Calu3 (cell line): ENCODE results near the gene CRISP1. TPM values are rescaled to one million over a fixed set of nuclear protein-coding genes. Genes with fewer than 3 reads are reported as not detected.

Experiments
- BruUV-seq: library from RNA; stranded (reverse); fragments of 400-500 nt; replicated peaks from 2 replicates; lab custom pipeline; 2021; lab: Mats Ljungman, UMichigan
- CTCF ChIA-PET: fragments of 300-600 bp; sonication (Branson Sonifier 250); formaldehyde crosslinking; loops from one replicate; lab custom pipeline; 2022; ENCODE audit warnings: antibody characterized with exemption; lab: Charles Lee
- DNase-seq: peaks from one replicate; pipeline ENCODE4 v3.0.0; 2022
- H3K27ac Mint-ChIP-seq: one replicate; pipeline ENCODE4 v1.8.0; 2022; ENCODE audit warnings: mixed read lengths; ENCODE audit not compliant: unreplicated experiment
- H3K27me3 Mint-ChIP-seq: one replicate; pipeline ENCODE4 v1.8.0; 2022; ENCODE audit warnings: mixed read lengths; ENCODE audit not compliant: unreplicated experiment
- H3K36me3 Mint-ChIP-seq: one replicate; pipeline ENCODE4 v1.8.0; 2022; ENCODE audit warnings: mild to moderate bottlenecking, moderate library complexity, mixed read lengths; ENCODE audit not compliant: insufficient read depth, unreplicated experiment
- H3K4me1 Mint-ChIP-seq: one replicate; pipeline ENCODE4 v1.8.0; 2022; ENCODE audit warnings: mild to moderate bottlenecking, low read depth, mixed read lengths; ENCODE audit not compliant: unreplicated experiment
- H3K4me3 Mint-ChIP-seq: one replicate; pipeline ENCODE4 v1.8.0; 2022; ENCODE audit warnings: mild to moderate bottlenecking, low read depth, moderate library complexity, mixed read lengths; ENCODE audit not compliant: unreplicated experiment
- H3K9me3 Mint-ChIP-seq: one replicate; pipeline ENCODE4 v1.8.0; 2022; ENCODE audit warnings: low read depth, mixed read lengths; ENCODE audit not compliant: unreplicated experiment
- intact Hi-C: fragments of 100-400 bp; cut with micrococcal nuclease; formaldehyde crosslinking; loops from one replicate; pipeline ENCODE4 v1.10.0; 2022; ENCODE audit not compliant: unreplicated experiment
- total RNA-seq: library from RNA; stranded (reverse); gene quantifications from 2 replicates; pipeline ENCODE4 v1.2.3, GENCODE V29; 2022
- TF ChIP-seq, protein P1 (sequence below): fragments of 200-600 bp; IDR thresholded peaks from one replicate; pipeline ENCODE4 v1.8.0; 2022; ENCODE audit warnings: antibody characterized with exemption; ENCODE audit not compliant: unreplicated experiment

CRISP1 gene
- total RNA-seq, 1 experiment from 2014 or later, result not detected

DNA sequence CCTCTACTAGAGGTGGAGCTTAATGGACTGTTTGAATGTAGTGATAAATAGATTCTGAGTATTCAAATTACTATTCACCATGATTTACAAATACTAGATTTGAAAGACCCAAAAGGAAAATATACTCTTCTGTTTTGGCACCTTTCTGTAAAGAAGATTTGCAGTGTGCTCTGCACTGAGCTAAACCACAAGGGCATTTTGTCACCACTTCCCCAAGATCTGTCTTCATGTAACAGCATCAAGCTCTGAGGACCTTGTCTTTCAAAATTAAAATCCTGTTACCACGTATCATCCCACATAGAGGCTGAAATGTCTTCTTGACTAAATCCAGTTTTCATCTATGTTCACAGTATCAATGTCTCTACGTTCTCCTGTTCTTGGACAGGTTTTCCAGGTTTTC is 76.0 kb downstream of the CRISP1 start:
- Mint-ChIP-seq H3K9me3 (no peaks in the 10 kb centered on the region), H3K27ac (no peak overlapping the region), H3K4me1 (no peaks in the 10 kb centered on the region), H3K4me3 (no peak overlapping the region), H3K27me3 (no peaks in the 10 kb centered on the region), H3K36me3 (no peaks in the 10 kb centered on the region)
- DNase-seq, result no peak
- TF ChIP-seq, protein P1, sequence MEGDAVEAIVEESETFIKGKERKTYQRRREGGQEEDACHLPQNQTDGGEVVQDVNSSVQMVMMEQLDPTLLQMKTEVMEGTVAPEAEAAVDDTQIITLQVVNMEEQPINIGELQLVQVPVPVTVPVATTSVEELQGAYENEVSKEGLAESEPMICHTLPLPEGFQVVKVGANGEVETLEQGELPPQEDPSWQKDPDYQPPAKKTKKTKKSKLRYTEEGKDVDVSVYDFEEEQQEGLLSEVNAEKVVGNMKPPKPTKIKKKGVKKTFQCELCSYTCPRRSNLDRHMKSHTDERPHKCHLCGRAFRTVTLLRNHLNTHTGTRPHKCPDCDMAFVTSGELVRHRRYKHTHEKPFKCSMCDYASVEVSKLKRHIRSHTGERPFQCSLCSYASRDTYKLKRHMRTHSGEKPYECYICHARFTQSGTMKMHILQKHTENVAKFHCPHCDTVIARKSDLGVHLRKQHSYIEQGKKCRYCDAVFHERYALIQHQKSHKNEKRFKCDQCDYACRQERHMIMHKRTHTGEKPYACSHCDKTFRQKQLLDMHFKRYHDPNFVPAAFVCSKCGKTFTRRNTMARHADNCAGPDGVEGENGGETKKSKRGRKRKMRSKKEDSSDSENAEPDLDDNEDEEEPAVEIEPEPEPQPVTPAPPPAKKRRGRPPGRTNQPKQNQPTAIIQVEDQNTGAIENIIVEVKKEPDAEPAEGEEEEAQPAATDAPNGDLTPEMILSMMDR, result no peak
- intact Hi-C loops, result no loop called here
- CTCF ChIA-PET, result interaction anchor here (0.8 kb wide), 1 partner anchor 167 kb away, joined by 3 read pairs; no protein-coding TSS in a partner anchor
- no TSS peak for BruUV-seq

DNA sequence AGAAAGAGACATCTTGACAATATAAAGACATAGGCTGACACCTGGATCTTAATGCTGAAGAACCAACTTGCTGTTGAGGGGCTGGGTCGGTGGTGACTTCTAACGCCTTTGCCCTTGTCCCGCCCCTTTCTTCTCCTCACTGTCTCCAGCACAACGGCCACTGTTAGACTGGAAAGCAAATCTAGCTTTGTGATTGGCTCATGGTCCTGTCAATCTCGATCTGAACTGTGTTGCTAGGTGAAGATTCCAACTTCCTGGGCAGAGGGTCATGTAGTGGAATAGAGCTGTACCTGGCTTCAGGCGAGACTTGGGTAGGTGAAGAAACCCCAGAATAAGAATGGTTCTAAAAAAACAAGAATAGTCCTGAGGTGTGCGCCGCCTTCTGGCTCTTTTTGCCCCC is 79.2 kb downstream of the CRISP1 start, which contains the start of gene PGK2:
TSS of gene PGK2 (minus strand) at position 110 of the 400 bp plus-strand sequence. CDS start at position 12, 98 bp downstream.
- CTCF ChIA-PET, result no interaction called here
- H3K27me3 Mint-ChIP-seq, result no peaks in the 10 kb centered on the region
- intact Hi-C loops, result no loop called here
- no peaks in the 10 kb centered on the region for H3K4me1 Mint-ChIP-seq
- H3K27ac Mint-ChIP-seq, result no peak within 1 kb of the TSS
- no TSS peak for BruUV-seq
- DNase-seq, result no peak
- H3K36me3 Mint-ChIP-seq, result no peaks in the 10 kb centered on the region
- TF ChIP-seq, protein P1, result no peak
- no peaks in the 10 kb centered on the region for H3K9me3 Mint-ChIP-seq
- H3K4me3 Mint-ChIP-seq, result no peak within 1 kb of the TSS

DNA sequence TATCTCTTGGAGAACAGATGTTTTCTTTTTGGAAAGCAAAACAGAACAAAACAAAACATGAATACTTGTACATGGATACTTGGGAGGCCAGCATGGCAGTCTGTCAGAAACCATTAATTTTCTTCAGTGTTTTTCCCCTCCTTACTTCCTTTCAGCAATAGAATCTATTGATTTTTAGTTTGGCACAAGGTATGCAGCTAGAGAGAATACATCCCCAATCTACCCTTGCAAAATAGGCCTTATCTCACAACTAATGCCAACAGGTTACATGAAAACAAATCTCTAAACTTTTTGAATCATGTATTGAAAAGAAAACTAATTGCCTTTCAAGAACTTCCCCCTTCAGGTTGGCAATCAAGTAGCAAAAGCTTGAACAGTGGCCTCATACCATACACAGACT is 82.1 kb downstream of the CRISP1 start:
- Mint-ChIP-seq H3K9me3 (no peaks in the 10 kb centered on the region), H3K4me3 (no peak overlapping the region), H3K4me1 (peaks cover 3% of the 10 kb centered on the region), H3K27ac (no peak overlapping the region), H3K27me3 (no peaks in the 10 kb centered on the region), H3K36me3 (no peaks in the 10 kb centered on the region)
- CTCF ChIA-PET, result no interaction called here
- TF ChIP-seq, protein P1, result no peak
- no peak for DNase-seq
- intact Hi-C loops, result no loop called here
- BruUV-seq, result no TSS peak

Other genes starting within 250 kb of the CRISP1 start
- gene RHAG, start 229.7 kb downstream of the CRISP1 start, total RNA-seq, result not detected in 2 replicates
- not detected in 2 replicates for gene CRISP2, start 153.0 kb downstream of the CRISP1 start, total RNA-seq
- 1.5 and 7.0 TPM in 2 replicates for gene CRISP3, start 122.1 kb downstream of the CRISP1 start, total RNA-seq
- not detected in 2 replicates for gene PGK2, start 79.2 kb downstream of the CRISP1 start, total RNA-seq
- gene DEFB114, start 97.6 kb upstream of the CRISP1 start, total RNA-seq, result not detected in 2 replicates
- not detected in 2 replicates for gene DEFB113, start 103.1 kb upstream of the CRISP1 start, total RNA-seq
- not detected in 2 replicates for gene DEFB110, start 155.5 kb upstream of the CRISP1 start, total RNA-seq
- not detected in 2 replicates for gene DEFB112, start 183.4 kb upstream of the CRISP1 start, total RNA-seq